ENCODE data around the gene CTNNA2. TPM values are rescaled to one million over a fixed set of nuclear protein-coding genes. Genes with fewer than 3 reads are reported as not detected.

The CTNNA2 gene
- total RNA-seq, 5 donors from 2014 or later (not counting 1 experiment from before 2014, with no cell fraction given) = not detected

DNA sequence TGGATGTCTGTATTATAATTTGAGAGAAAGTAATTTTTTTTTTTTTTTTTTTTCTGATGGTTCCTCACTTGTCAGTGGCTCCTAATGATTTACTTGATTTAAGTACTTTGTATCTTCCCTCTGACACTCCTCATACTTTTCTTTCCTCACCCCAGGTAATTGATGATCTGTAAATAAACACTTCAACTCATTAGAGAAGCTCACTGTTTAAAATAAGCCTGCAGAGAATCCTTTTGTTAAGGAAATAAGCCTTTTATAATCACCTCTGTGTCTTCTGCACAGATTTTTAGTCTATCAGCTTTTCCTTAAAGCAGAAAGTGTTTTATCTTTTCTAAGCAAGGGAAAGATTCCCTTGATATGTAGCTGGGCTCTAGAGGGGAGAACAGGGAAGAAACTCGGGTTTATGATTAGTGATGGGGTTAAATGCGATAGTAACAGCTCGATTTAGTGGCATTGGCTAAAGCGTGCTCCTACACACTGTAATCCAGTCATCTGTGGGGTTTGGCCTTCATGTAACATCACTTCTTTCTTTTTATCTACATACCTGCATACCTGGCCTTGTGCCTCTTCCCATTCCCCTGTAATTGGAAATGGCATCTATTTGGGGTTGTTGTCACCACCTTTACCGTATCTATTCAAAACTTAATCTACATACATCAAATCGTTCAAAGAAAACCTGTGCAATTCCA, 851.8 kb downstream of the CTNNA2 start:
- ChIA-PET POLR2A (interaction anchor here (0.6 to 0.7 kb wide), 2 partner anchors 14 to 1292 kb away, joined by 3 to 12 read pairs; no protein-coding TSS in a partner anchor), CTCF (interaction anchor here in 1 of 2 donors (0.6 to 0.7 kb wide), 2 partner anchors 20 to 51 kb away, joined by 3 to 5 read pairs; no protein-coding TSS in a partner anchor)
- H3K4me3 Mint-ChIP-seq = no peak overlapping the region
- no peaks in the 10 kb centered on the region for H3K9me3 ChIP-seq
- H3K27ac ChIP-seq (ENCODE audit: low read length) = no peak overlapping the region
- ATAC-seq (replicated peaks in 1 of 4) = no peak
- H3K27ac Mint-ChIP-seq = no peak overlapping the region
- H3K27me3 ChIP-seq (replicated peaks in 1 of 2; ENCODE audit: control insufficient read depth in 2 of 2, extremely low read depth in 1 of 2, insufficient read depth in 2 of 2, low read length in 1 of 2) = no peaks in the 10 kb centered on the region
- no peaks in the 10 kb centered on the region for H3K4me1 ChIP-seq (ENCODE audit: control insufficient read depth in 1 of 2, extremely low read depth in 1 of 2, insufficient read depth in 2 of 2, low read length in 2 of 2)
- no peak for DNase-seq
- no peaks in the 10 kb centered on the region for H3K27me3 Mint-ChIP-seq
- no peaks in the 10 kb centered on the region for H3K4me1 Mint-ChIP-seq
- no peaks in the 10 kb centered on the region for H3K36me3 Mint-ChIP-seq
- H3K9me3 Mint-ChIP-seq = peaks cover 4 to 11% (median 5%) of the 10 kb centered on the region in 3 donors
- H3K36me3 ChIP-seq (ENCODE audit: control insufficient read depth in 2 of 2, extremely low read depth in 1 of 2, insufficient read depth in 1 of 2, low read length in 1 of 2) = no peaks in the 10 kb centered on the region
- WGBS (ENCODE audit: insufficient coverage) = 80% methylated on average over 1 of the region's 6 CpGs
- H3K4me3 ChIP-seq (ENCODE audit: control insufficient read depth in 1 of 2, extremely low read depth in 1 of 2, low read length in 1 of 2) = no peak overlapping the region

DNA sequence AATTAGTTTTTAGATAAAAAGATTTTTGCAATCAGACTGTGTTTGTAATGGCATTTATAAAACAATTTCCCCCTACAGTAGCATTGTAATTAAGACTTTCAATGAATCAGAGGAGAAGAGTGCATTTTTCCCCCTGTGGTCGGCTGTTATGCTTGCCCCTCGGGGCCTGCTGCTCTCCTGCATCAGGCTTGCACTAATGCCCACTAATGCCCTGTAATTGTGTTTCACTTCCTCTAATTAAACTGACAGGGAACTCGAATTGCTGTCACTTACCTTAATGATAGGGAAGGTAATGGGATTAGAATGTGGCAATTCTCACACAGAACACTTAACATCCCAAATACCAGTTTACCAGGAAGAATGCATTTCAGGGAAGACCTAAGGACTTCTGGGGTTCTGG, 852.9 kb downstream of the CTNNA2 start:
- H3K36me3 Mint-ChIP-seq = no peaks in the 10 kb centered on the region
- POLR2A ChIA-PET = no interaction called here

DNA sequence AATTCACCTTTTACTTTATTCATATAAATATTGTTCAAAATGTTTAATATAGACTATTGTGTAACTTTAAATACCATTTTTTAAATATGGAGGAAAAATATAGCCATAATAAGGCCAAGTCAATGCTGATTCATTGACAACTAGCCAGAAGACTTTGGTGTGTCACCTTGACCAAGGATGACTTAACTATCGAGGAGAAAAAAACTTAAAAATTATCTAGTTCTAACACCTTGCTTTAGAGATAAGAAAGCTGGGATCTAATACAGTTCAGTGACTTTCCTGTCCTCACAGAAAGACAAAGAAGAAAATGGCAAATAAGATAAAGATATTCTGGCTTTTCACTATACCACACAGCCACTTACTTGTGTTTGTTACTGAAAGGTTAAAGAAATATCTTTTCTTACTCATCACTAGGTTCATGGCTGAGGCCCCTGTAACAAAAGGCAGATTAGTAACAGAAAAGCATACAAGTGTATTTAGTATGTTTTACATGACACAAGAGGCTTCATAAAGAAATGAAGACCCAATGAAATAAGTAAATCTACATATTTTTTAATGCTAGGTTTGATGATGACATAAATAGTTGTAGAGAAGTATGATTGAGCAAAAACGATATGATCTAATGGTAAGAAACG, 857.6 kb downstream of the CTNNA2 start:
- CTCF ChIA-PET = no interaction called here
- Mint-ChIP-seq H3K9me3 (peaks cover 5 to 10% (median 9%) of the 10 kb centered on the region in 3 donors), H3K36me3 (no peaks in the 10 kb centered on the region), H3K27me3 (no peaks in the 10 kb centered on the region), H3K4me3 (no peak overlapping the region), H3K4me1 (no peaks in the 10 kb centered on the region), H3K27ac (no peak overlapping the region)
- no peaks in the 10 kb centered on the region for H3K4me1 ChIP-seq (ENCODE audit: control insufficient read depth in 1 of 2, extremely low read depth in 1 of 2, insufficient read depth in 2 of 2, low read length in 2 of 2)
- H3K36me3 ChIP-seq (ENCODE audit: control insufficient read depth in 2 of 2, extremely low read depth in 1 of 2, insufficient read depth in 1 of 2, low read length in 1 of 2) = no peaks in the 10 kb centered on the region
- ATAC-seq (replicated peaks in 1 of 4) = no peak
- no peaks in the 10 kb centered on the region for H3K27me3 ChIP-seq (replicated peaks in 1 of 2; ENCODE audit: control insufficient read depth in 2 of 2, extremely low read depth in 1 of 2, insufficient read depth in 2 of 2, low read length in 1 of 2)
- H3K9me3 ChIP-seq = no peaks in the 10 kb centered on the region
- no peak overlapping the region for H3K4me3 ChIP-seq (ENCODE audit: control insufficient read depth in 1 of 2, extremely low read depth in 1 of 2, low read length in 1 of 2)
- POLR2A ChIA-PET = no interaction called here
- no CpG with 5 or more reads among the region's 3 CpGs for WGBS (ENCODE audit: insufficient coverage)
- no peak overlapping the region for H3K27ac ChIP-seq (ENCODE audit: low read length)
- DNase-seq = no peak

More for the DNA sequence above, 852.9 kb downstream of the CTNNA2 start:
- CTCF ChIA-PET = no interaction called here
- no peak overlapping the region for H3K4me3 ChIP-seq (ENCODE audit: control insufficient read depth in 1 of 2, extremely low read depth in 1 of 2, low read length in 1 of 2)
- Mint-ChIP-seq H3K9me3 (peaks cover 4 to 10% (median 5%) of the 10 kb centered on the region in 3 donors), H3K27ac (no peak overlapping the region), H3K27me3 (no peaks in the 10 kb centered on the region), H3K4me1 (no peaks in the 10 kb centered on the region), H3K4me3 (no peak overlapping the region)
- ATAC-seq (replicated peaks in 1 of 4) (no peak), DNase-seq (no peak)
- H3K4me1 ChIP-seq (ENCODE audit: control insufficient read depth in 1 of 2, extremely low read depth in 1 of 2, insufficient read depth in 2 of 2, low read length in 2 of 2) = no peaks in the 10 kb centered on the region
- no peaks in the 10 kb centered on the region for H3K36me3 ChIP-seq (ENCODE audit: control insufficient read depth in 2 of 2, extremely low read depth in 1 of 2, insufficient read depth in 1 of 2, low read length in 1 of 2)
- WGBS (ENCODE audit: insufficient coverage) = no CpG with 5 or more reads among the region's 3 CpGs
- H3K27ac ChIP-seq (ENCODE audit: low read length) = no peak overlapping the region
- H3K27me3 ChIP-seq (replicated peaks in 1 of 2; ENCODE audit: control insufficient read depth in 2 of 2, extremely low read depth in 1 of 2, insufficient read depth in 2 of 2, low read length in 1 of 2) = no peaks in the 10 kb centered on the region
- H3K9me3 ChIP-seq = no peaks in the 10 kb centered on the region

DNA sequence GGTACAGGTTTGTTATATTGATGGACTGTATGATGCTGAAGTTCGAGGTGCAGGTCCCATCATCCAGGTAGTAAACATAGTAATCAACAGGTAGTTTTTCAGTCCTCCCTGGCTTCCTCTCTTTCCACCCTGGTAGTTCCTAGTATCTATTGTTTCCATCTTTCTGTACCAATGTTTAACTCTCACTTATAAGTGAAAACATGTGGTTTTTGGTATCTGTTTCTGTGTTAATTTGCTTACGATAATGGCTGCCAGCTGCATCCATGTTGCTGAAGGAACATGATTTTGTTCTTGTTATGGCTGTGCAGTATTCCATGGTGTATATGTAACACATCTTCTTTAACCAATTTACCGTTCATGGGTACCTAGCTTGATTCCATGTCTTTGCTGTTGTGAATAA, 861.3 kb downstream of the CTNNA2 start:
- Mint-ChIP-seq H3K27ac (no peak overlapping the region), H3K27me3 (no peaks in the 10 kb centered on the region), H3K4me3 (no peak overlapping the region), H3K4me1 (no peaks in the 10 kb centered on the region), H3K36me3 (no peaks in the 10 kb centered on the region), H3K9me3 (peaks cover 9 to 20% (median 17%) of the 10 kb centered on the region in 3 donors)
- ChIA-PET CTCF (no interaction called here), POLR2A (no interaction called here)
- H3K27me3 ChIP-seq (replicated peaks in 1 of 2; ENCODE audit: control insufficient read depth in 2 of 2, extremely low read depth in 1 of 2, insufficient read depth in 2 of 2, low read length in 1 of 2) = no peaks in the 10 kb centered on the region
- WGBS (ENCODE audit: insufficient coverage) = 40% methylated on average over 1 of the region's 3 CpGs
- no peaks in the 10 kb centered on the region for H3K9me3 ChIP-seq
- no peak overlapping the region for H3K4me3 ChIP-seq (ENCODE audit: control insufficient read depth in 1 of 2, extremely low read depth in 1 of 2, low read length in 1 of 2)
- no peaks in the 10 kb centered on the region for H3K36me3 ChIP-seq (ENCODE audit: control insufficient read depth in 2 of 2, extremely low read depth in 1 of 2, insufficient read depth in 1 of 2, low read length in 1 of 2)
- ATAC-seq (replicated peaks in 1 of 4) = no peak
- H3K4me1 ChIP-seq (ENCODE audit: control insufficient read depth in 1 of 2, extremely low read depth in 1 of 2, insufficient read depth in 2 of 2, low read length in 2 of 2) = no peaks in the 10 kb centered on the region
- H3K27ac ChIP-seq (ENCODE audit: low read length) = no peak overlapping the region
- DNase-seq = no peak

DNA sequence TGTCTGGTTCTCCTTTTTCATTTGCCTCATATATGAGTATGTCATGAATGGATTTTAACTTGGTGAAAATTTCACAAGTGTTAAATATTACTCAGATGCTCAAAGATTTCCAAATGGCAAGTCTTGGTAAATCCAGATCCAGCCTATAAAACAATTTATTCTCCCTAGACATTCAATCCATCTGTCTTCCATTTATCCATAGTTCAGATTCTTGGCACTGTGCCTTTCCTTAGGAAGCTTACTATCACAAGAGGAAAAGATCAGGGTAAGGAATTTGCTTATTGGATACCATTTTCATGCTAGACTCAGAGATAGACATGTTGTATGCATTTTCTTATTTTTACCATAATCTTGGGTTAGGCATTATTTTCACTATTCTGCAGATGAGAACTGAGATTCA, 864.2 kb downstream of the CTNNA2 start:
- POLR2A ChIA-PET = no interaction called here
- Histone ChIP-seq H3K9me3 (no peaks in the 10 kb centered on the region), H3K27ac (ENCODE audit: low read length) (no peak overlapping the region), H3K27me3 (replicated peaks in 1 of 2; ENCODE audit: control insufficient read depth in 2 of 2, extremely low read depth in 1 of 2, insufficient read depth in 2 of 2, low read length in 1 of 2) (no peaks in the 10 kb centered on the region), H3K4me3 (ENCODE audit: control insufficient read depth in 1 of 2, extremely low read depth in 1 of 2, low read length in 1 of 2) (no peak overlapping the region), H3K4me1 (ENCODE audit: control insufficient read depth in 1 of 2, extremely low read depth in 1 of 2, insufficient read depth in 2 of 2, low read length in 2 of 2) (no peaks in the 10 kb centered on the region), H3K36me3 (ENCODE audit: control insufficient read depth in 2 of 2, extremely low read depth in 1 of 2, insufficient read depth in 1 of 2, low read length in 1 of 2) (no peaks in the 10 kb centered on the region)
- ATAC-seq (replicated peaks in 1 of 4) (no peak), DNase-seq (no peak)
- H3K9me3 Mint-ChIP-seq = peaks cover 7 to 19% (median 11%) of the 10 kb centered on the region in 3 donors
- no peaks in the 10 kb centered on the region for H3K4me1 Mint-ChIP-seq
- no peak overlapping the region for H3K4me3 Mint-ChIP-seq
- H3K27me3 Mint-ChIP-seq = no peaks in the 10 kb centered on the region
- no peak overlapping the region for H3K27ac Mint-ChIP-seq
- H3K36me3 Mint-ChIP-seq = no peaks in the 10 kb centered on the region
- CTCF ChIA-PET = no interaction called here

DNA sequence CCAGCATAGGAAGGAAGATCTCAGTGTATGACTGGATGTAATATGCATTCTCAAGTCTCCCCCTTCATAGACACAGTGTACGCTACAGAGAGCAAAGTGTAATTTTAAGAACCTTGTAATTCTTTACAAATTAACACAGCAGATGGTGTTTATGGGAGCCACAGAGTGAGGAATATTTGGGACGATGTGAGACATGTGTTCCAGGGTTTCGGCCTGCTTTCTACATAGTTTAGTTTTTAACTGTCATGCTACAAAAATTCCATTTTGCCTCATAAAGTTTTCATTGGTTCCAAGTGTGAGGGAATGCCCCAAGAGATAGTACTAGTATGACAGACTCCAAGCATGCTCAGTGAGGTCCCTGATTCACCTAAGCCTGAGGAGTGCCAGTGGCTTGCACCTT, 867.9 kb downstream of the CTNNA2 start:
- H3K4me1 ChIP-seq (ENCODE audit: control insufficient read depth in 1 of 2, extremely low read depth in 1 of 2, insufficient read depth in 2 of 2, low read length in 2 of 2) = no peaks in the 10 kb centered on the region
- no peaks in the 10 kb centered on the region for H3K27me3 Mint-ChIP-seq
- DNase-seq = no peak
- WGBS (ENCODE audit: insufficient coverage) = no CpG with 5 or more reads among the region's 3 CpGs
- no peaks in the 10 kb centered on the region for H3K9me3 ChIP-seq
- H3K4me3 Mint-ChIP-seq = no peak overlapping the region
- H3K27ac Mint-ChIP-seq = no peak overlapping the region
- CTCF ChIA-PET = no interaction called here
- no peak overlapping the region for H3K27ac ChIP-seq (ENCODE audit: low read length)
- H3K9me3 Mint-ChIP-seq = peaks cover 9 to 26% (median 22%) of the 10 kb centered on the region in 3 donors
- no peak for ATAC-seq (replicated peaks in 1 of 4)
- no peaks in the 10 kb centered on the region for H3K36me3 Mint-ChIP-seq
- H3K27me3 ChIP-seq (replicated peaks in 1 of 2; ENCODE audit: control insufficient read depth in 2 of 2, extremely low read depth in 1 of 2, insufficient read depth in 2 of 2, low read length in 1 of 2) = no peaks in the 10 kb centered on the region
- POLR2A ChIA-PET = no interaction called here
- H3K36me3 ChIP-seq (ENCODE audit: control insufficient read depth in 2 of 2, extremely low read depth in 1 of 2, insufficient read depth in 1 of 2, low read length in 1 of 2) = no peaks in the 10 kb centered on the region
- H3K4me1 Mint-ChIP-seq = no peaks in the 10 kb centered on the region
- H3K4me3 ChIP-seq (ENCODE audit: control insufficient read depth in 1 of 2, extremely low read depth in 1 of 2, low read length in 1 of 2) = no peak overlapping the region
